GM18867 (cell line): Measurements from ENCODE around the gene ACKR4.
"Not testable (repeated sequence)": the region's sequence is repeated elsewhere in the genome, so short reads cannot be mapped to it uniquely, and the experiment has no call there.

Experiments used
- ATAC-seq: cut with Tn5 transposase; IDR thresholded peaks from one replicate; pipeline ENCODE4 v1.9.1; 2021; ENCODE audit warnings: mild to moderate bottlenecking, moderate library complexity; ENCODE audit not compliant: unreplicated experiment

ACKR4 gene

DNA sequence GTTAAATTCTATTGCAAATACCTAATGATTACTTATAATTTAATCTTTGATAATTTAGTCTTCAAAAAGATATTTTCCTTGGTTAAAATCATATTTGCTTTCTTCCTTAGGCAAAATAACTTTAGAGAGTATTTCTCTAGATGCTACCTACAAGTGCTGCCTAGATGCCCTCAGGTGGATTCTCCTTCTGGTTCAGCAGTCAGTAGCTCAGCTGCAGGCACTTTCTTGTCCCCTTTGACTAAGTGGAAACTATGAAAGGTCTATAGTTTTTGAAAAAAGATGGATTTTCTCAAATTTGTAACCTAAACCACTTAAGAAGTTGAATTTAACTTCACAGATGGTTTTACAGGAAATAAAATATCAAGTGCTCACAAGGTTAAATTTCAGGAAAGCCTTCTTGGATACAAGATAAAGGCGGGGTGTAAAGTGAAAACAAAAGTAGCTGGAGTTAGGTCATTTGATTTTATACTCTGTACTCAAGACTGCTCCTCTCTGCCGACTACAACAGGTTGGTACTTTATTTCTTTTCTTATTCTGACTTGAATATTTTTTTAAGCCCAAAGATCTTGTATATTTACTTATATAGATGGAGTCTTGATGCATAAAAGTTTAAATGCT lies at the start of gene ACKR4:
TSS of gene ACKR4 (plus strand) at position 455 of the 618 bp plus-strand sequence. CDS start 3,128 bp downstream, outside the sequence.
- no peak for ATAC-seq

DNA sequence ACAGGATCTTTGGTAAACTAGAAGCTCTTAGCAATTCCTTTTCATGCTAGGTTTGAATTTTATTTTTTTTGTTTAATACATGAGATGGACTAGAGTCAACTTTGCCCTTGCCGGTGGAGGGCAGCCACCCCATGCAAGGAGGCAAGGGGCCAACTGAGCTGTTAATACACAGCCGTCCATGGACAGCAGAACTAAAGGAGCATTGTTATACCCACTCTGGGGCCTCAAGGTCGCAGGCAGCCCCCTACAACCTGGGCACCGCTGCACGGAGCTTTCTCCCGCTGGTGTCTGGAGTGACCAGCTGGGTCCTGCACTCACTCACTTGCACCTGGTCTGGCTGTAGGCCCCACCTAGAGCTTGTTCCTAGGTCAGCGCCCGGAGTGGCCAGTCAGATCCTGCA lies 47.9 kb upstream of the ACKR4 start:
- no peak for ATAC-seq

DNA sequence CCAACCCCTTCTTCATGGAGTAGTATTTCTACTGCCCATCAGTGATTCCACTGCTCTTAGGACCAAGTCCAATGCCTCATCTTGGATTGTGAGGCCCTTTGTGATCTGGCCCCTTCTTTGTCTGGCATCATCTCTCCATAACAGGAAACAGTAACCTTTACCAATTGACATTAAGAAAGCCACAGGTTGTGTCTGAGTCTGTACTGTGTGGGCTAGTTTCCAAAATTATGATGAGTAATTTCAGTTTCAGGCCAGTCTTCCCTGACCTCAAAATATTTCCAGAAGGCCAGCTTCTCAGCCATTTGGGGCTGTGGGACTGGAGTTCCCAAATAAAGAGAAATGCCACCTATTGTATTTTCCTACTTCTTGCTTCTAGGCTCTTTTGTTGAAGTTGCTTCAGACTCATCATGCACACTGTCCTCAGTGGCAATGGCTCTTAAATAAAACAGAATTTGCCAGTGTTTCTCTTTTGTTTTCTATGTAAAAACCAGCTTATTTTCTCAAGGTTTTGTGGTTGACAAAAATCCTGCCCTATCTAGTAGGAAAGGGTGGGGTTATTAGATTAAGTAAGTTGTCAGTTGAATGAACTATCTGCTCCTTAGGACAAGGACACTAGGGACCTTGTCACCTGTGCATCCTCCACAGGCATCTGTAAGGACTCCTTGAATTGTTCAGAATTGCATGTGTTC lies 47.0 kb upstream of the ACKR4 start:
- ATAC-seq = peak; percentile 87

DNA sequence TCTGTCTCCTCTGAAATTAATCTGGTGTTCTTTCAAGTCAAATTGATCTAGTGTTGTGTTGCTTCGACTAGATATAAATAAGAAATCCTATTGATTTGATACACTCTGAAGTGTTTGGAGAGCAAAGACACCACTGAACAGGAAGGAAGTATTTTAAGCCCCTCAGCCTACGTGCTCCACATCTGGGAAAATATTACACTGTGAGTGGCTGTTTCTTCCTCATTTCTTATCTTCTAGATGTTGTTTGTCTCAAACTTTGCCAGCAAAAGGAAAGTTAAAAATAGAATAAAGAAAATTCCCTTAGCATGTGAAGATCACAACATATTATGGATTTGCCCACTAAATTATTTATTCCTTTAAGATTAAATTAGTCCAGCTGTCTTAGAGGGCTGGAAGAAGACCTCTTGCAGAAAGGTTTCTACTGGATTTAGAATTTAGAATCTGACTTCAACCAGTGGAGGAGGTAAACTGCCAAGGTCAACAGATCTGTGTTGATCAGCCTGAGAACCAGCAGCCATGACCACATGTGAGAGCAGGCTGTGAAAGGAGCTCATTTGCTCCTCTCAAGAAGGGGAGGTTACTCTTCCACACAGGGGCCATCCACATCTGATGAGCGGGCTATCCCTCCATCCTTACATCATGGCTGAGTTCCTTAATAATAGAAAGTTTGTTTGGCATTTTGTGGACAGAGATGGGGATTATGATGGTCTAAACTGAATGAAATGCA lies 46.3 kb upstream of the ACKR4 start:
- ATAC-seq = no peak

DNA sequence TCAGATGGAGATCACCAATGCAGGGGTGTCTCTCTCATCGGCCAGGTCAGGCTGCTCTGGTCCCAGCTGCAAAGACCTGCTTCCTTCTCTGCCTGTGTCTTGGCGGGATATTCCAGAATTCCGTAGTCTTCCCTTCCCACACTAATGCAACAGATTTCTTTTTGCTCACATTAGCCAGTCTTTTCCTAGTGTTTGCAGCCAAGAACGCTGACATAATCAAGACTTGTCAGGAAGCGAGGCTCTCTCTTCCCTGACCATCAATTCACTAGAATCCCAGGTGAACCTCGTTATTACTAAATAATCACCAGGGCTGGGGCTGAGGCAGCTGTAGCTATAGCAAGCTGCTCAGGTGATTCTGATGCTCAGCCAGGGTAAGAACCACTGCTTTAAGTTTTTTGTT lies 43.2 kb upstream of the ACKR4 start:
- no peak for ATAC-seq

DNA sequence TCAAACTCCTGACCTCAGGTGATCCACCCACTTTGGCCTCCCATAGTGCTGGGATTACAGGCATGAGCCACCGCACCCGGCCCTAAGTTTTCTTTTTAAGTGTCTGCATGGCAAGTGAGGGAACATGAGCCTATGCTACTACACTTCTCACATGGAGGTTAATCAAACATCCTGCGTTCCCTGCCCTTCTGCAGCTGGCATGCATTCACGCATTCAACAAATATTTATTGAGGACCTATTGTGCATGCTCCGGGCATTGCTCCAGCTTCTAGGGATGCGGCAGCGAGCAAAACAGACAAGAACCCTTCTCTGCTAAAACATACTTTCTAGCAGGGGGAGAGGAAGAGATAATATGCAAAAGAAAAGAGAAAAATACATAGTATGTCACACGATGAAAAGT lies 42.6 kb upstream of the ACKR4 start:
- no peak for ATAC-seq

DNA sequence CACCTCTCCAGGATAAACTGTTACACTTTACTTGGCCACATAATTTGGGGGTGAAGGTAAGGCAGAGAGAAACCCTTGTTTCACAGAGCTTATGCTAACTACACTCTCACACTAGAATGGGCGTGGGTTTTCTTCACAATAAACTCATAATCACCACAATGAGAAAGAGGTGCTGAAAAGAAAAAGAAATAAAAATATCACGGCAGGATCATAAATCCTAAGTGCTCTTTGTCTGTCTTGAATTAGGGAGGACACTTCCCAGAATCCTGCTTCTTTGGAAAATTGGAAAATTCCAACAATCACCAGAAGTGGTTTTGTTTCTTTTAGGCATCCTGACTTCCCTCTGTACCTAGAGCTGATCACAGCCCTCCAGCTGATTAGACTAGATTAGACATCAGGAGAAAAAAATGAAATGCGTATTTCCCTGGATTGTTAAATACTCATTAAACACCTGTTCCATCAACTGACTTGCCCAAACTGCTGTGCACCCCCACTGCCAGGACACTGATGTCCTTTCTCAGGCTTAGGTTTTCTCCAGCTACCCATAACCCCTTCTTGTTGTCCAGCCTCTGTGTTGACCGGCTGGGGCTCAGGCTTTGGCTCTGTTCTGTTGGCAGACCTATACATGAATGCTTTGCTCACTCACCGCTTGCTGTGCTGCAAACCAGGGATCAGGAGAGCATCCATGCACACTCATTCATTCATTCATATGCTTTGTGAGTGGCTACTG lies 41.6 kb upstream of the ACKR4 start:
- ATAC-seq = no peak

DNA sequence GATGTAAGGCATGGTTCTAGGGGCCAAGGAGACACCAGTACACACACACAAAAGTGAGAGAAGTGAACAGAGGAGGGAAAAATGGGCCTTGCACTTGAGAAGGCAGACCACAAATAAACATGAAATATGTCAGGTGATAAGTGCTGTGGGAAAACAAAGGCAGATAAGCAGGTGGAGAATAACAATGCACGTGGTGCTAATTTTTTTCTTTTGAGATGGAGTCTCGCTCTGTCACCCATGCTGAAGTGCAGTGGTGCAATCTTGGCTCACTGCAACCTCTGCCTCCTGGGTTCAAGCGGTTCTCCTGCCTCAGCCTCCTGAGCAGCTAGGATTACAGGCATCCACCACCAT lies 41.1 kb upstream of the ACKR4 start:
- ATAC-seq = not testable (repeated sequence)

DNA sequence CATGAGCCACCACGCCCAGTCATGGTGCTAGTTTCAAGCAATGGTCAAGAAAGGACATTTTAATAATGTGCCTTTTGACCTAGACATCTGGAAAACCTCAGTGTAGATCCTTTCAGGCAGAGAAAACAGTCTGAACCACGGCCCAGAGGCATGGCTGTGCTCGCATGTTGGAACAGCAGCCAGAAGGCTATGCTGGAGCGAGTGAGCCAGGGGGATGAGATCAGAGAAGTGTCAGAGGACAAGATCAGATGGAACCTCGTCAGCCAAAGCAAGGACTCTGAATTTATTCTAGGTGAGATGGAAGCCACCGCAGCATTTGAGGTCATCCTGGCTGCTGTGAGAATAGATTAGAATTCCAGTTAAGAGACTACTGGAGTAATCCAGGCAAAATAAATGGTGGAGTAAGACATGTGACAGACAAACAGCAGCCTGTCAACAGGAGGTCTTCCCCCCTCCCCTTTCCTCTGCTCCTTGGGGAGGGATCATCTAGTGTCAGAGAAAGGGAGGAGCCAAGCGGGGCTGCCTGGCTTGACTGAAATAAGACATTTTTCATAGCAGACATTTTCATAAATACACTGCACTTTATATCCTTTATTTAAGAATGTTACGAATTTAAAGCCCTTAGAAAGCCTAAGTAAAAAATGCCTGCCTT lies 40.4 kb upstream of the ACKR4 start:
- ATAC-seq = no peak

DNA sequence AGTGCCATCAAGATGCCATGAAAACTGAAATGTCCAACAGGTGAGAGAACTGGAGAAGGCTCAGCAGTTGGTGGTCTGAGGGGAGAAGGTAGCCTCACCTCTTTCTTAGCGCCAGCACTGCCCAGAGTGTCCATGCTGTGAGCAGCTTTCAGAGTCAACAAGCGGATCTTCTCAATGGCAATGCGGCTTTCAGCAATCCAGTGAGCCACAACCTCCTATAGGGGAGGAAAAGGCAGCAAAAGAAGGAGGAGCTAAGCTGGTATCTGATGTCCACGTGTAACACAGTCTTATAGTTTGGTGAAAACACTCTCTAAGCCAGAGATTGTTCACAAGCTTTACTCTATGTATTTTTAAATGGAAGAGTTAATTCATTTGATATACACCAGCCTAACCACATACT lies 36.1 kb upstream of the ACKR4 start:
- no peak for ATAC-seq

DNA sequence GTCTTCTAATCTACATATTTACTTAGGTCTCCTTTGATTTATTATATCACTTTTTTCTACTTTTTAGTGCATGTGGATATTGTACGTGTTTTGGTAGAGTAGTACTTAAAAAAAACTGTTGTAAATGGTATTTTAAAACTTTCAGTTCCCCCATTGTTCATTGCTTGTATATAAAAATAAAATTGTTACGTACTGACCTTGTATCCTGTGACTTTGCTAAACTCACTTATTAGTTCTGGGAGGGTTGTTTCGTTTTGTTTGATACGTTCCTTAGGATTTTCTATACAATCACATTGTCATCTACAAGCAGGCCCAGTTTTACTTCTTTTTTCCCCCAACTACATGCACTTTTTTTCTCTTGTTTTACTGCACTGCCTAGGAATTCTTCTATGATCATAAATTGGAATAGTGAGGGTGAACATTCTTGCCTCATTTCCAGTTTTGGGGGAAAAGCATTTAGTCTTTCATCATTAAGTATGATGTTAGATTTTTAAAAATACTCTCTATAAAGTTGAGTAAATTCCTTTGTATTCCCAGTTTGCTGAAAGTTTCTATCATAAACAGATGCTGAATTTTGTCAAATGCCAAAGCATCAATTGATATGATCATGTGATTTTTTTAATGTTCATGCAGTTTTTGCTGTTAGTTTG lies 33.5 kb upstream of the ACKR4 start:
- no peak for ATAC-seq

DNA sequence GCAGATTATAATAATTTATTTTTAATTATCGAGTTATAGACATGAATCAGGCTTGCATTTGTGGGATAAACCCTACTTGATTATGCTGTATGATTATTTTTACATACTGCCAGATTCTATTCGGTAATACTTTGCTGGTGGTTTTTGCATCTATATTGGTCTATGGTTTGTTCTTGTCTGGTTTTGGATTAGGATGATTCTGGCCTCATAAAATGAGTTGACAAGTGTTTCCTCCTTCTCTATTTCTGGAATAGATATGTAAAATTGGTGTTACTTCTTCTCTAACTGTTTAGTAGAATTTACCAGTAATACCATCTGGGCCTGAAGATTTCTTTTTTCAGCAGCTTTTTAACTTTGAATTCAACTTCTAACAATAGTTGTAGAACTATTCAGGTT lies 33.0 kb upstream of the ACKR4 start:
- ATAC-seq = no peak

DNA sequence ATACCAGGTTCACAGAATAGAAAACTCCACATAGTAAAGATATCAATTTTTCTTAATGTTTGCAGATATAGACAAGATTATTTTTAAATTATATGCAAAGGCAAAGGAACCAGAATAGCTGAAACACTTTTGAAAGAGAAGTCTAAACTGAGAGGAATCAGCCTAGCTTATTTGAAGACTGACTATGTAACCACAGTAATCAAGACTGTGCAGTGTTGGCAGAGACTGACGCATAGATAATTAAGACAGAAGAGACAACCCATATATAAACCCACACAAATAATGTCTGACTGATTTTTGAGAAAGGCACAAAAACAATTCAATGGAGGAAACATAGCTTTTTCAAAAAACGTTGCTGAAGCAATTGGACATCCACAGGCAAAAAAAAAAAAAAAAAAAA lies 28.6 kb upstream of the ACKR4 start:
- no peak for ATAC-seq

DNA sequence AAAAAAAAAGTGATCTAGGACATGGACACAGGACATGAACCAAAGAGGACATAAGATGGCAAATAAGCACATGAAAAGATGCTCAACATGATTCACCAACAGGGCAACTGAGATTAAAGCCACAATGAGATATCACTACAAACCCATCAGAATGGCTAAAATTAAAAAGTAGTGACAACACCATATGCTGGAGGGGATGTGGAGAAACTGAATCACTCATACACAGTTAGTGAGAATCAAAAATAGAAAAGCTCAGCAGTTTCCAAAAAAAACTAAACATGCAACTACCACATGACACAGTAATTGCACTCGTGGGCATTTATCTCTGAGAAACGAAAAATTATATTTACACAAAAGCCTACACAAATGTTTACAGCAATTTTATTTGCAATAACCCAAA lies 27.9 kb upstream of the ACKR4 start:
- no peak for ATAC-seq

DNA sequence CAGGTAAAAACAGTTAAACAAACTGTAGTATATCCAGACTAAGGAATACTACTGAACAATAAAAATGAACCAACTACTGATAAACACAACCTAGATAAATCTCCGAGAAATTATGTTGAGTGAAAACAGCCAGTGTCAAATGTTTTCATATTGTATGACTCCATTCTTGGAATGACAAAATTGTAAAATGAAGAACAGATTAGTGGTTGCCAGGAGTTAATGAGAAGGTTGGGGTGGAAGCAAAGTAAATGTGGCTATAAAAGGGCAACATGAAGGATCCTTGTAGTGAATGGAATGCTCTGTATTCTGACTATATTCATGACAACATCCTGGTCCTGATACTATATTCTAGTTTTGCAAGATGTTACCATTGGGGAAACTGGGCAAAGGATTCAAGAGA lies 27.5 kb upstream of the ACKR4 start:
- no peak for ATAC-seq

DNA sequence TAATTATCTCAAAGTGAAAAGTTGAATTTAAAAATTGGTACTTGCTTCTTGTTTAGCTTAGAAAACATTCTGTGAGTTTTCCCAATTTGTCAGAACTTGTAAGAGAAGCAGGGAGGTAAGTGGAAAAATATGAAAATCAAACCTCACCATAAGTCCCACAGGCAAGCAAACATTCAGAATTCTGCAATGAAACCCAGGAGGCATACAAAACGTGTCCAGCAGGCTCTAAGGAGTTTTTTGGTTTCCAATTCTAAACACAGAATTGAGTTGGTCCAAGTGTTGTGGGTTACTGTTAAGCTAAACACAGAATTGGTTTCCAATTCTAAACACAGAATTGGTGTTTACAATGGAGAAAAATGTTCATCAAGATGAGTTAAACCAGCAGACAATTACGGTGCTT lies 27.1 kb upstream of the ACKR4 start:
- ATAC-seq = no peak

DNA sequence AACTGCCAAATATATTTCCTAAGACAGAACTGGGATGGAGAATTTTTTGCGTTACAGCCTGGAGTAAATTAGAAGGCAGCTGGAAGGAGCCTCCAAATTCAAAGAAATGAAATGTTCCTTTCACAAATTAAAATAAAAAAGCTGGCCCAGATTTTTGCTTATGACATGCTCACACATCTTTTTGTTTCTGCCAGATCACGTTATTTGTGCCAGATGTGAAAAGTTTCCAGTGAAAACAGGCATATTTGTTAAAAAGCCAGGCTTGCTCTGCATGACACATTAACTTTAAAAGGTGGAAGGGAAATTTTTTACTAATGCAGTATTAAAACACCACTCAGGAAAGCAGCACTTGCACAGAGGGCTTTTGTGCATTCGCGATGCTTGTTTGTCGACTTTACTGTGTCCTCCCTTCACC lies 23.3 kb upstream of the ACKR4 start:
- ATAC-seq = no peak

DNA sequence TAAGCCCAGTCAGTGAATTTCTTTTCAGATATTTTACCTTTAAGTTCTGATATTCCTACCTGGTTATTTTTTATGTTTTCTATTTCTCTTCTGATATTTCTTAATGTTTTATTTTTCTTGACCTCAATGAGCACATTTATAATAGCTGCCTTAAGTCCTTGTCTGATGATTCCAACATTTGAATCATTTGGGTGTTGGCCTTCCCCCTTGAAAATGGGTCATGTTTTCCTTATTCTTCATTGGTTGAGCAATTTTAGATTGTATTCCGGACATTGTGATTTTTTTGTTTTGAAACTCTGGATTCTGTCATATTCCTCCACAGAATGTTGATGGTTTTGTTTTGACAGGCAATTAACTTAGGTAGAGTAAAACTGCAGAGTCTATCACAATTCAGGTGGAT lies 9.7 kb upstream of the ACKR4 start:
- ATAC-seq = no peak

DNA sequence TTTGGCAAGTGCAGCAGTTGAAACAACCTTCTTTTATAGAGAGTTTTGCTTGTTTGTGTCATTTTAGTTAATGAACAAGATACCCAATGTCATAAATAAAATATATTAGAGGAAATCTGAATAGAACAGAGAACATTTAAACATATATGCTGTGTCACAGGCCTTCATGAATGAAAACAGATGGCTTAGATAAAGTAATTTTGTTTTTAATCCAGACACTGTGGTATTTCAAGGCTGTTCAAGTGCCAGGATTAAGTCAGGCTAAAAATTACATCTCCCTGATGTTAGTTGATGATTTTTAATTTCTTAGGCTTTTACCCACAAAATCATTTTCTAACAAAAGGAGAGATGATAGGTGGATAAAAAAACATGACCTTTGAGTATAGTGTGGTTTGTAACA lies 4.9 kb upstream of the ACKR4 start:
- no peak for ATAC-seq

DNA sequence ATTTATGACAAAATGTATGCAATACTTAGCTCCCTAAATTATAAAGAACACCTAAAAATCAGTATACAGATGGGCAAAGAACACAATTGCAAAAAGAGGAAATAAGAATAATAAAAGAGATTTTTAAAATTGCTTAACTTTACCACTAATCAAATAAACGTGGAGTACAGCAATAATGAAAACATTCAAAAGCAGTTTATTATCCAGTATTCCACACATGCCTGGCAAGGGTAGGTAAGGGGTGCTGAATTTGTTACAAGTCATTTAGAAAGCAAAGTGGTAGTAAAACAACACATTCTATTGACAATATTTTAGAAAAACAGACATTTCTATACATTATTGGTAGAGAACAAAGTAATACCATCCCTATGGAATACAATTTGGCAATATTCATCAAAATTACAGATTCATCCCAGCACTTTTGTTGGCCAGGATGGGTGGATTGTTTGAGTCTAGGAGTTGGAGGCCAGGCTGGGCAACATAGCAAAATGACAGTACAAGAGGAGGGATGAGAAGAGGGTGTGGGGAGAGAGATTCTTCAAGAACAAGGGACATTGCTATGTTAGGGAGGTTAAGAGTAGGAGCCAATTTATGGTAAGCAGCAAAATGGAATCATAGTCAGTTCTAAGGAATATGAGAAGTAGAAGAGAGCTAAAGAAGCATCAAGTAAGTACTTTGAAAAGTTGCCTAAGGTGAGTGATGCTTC lies 3.7 kb upstream of the ACKR4 start:
- no peak for ATAC-seq
